Measurements from ENCODE around the gene MSX1.

The MSX1 gene

DNA sequence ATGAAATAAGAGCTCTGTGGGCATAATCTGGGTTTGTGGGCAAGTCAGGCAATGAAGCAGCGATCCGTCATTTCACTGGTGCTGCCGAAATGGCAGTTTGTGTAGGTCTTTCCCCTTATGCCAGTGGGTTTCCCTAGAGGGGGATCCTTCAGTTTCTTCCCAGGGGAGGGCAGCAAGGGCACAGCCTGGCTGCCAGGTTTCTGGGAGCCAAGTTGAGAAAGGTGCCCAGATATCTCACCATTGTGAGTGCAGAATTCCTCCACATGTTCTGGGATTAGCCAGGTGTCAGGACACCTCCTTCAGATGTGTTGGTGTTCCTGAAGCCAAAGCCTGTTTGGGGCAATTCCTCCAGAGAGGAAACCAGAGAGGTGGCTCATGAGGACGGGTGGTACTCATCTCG lies 28.0 kb downstream of the MSX1 start:
- Histone ChIP-seq H2BK5ac (ENCODE audit: low read depth, low read length, poor library complexity) (no peak overlapping the region), H3K9ac (ENCODE audit: low read length) (no peak overlapping the region), H3K27ac (ENCODE audit: low read depth, low read length) (no peak overlapping the region), H3K23ac (ENCODE audit: low read length) (no peak overlapping the region), H3K79me1 (ENCODE audit: low read length) (no peaks in the 10 kb centered on the region), H4K12ac (ENCODE audit: low read depth, low read length) (no peak overlapping the region), H3K27me3 (ENCODE audit: insufficient read depth, low read length) (peaks cover 4% of the 10 kb centered on the region), H3K18ac (ENCODE audit: low read length) (no peak overlapping the region), H2BK120ac (ENCODE audit: insufficient read depth, low read length, poor library complexity) (no peak overlapping the region), H3K14ac (ENCODE audit: low read length) (no peak overlapping the region), H4K91ac (ENCODE audit: low read depth, low read length) (no peak overlapping the region), H3K4me1 (ENCODE audit: control insufficient read depth in 1 of 2, insufficient read depth in 2 of 2, low read length in 2 of 2) (no peaks in the 10 kb centered on the region), H2BK12ac (ENCODE audit: low read length) (no peak overlapping the region), H3K79me2 (ENCODE audit: control insufficient read depth, insufficient read depth, low read length, poor library complexity) (no peaks in the 10 kb centered on the region), H4K8ac (ENCODE audit: low read depth, low read length) (no peak overlapping the region), H3K4me3 (ENCODE audit: low read depth, low read length) (no peak overlapping the region), H3K4ac (ENCODE audit: low read depth, low read length) (no peak overlapping the region), H3K36me3 (ENCODE audit: control insufficient read depth in 1 of 2, insufficient read depth in 2 of 2, low read length in 2 of 2) (no peaks in the 10 kb centered on the region), H2AK5ac (ENCODE audit: low read length) (no peak overlapping the region), H3K4me2 (ENCODE audit: low read length) (no peak overlapping the region), H3K9me3 (ENCODE audit: insufficient read depth, low read depth, low read length) (peaks cover 3% of the 10 kb centered on the region), H2AFZ (ENCODE audit: insufficient read depth, low read length, poor library complexity) (no peak overlapping the region)
- no CpG with 5 or more reads among the region's 5 CpGs for WGBS (ENCODE audit: extremely low coverage, insufficient coverage, insufficient read length)
- no peak for DNase-seq

DNA sequence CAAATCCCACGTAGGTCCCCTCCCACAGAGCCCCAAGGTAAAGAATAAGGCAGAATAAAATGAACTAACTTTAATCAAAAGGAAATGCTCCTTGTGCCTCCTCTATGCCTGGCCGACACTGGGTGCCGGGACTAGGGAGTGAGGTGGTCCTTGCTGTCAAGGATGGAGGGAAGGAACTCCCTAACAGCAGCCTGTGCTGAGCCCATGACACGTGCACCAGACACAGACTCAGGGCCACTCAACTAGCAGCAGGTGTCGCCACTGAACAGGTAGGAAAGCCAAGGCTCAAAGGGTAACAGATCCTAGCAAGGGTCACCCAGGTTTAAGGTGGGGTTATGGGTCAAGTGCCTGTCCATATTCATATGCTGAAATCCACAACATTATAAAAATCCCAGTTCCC lies 29.2 kb downstream of the MSX1 start:
- Histone ChIP-seq H3K4me1 (ENCODE audit: control insufficient read depth in 1 of 2, insufficient read depth in 2 of 2, low read length in 2 of 2) (no peaks in the 10 kb centered on the region), H3K9me3 (ENCODE audit: insufficient read depth, low read depth, low read length) (peaks cover 3% of the 10 kb centered on the region), H3K79me2 (ENCODE audit: control insufficient read depth, insufficient read depth, low read length, poor library complexity) (no peaks in the 10 kb centered on the region), H3K23ac (ENCODE audit: low read length) (no peak overlapping the region), H3K14ac (ENCODE audit: low read length) (no peak overlapping the region), H3K36me3 (ENCODE audit: control insufficient read depth in 1 of 2, insufficient read depth in 2 of 2, low read length in 2 of 2) (no peaks in the 10 kb centered on the region), H2BK120ac (ENCODE audit: insufficient read depth, low read length, poor library complexity) (no peak overlapping the region), H3K4me3 (ENCODE audit: low read depth, low read length) (no peak overlapping the region), H3K27me3 (ENCODE audit: insufficient read depth, low read length) (peaks cover 4% of the 10 kb centered on the region), H2BK5ac (ENCODE audit: low read depth, low read length, poor library complexity) (no peak overlapping the region), H4K91ac (ENCODE audit: low read depth, low read length) (no peak overlapping the region), H4K8ac (ENCODE audit: low read depth, low read length) (no peak overlapping the region), H2BK12ac (ENCODE audit: low read length) (no peak overlapping the region), H4K12ac (ENCODE audit: low read depth, low read length) (no peak overlapping the region), H3K4ac (ENCODE audit: low read depth, low read length) (no peak overlapping the region), H2AFZ (ENCODE audit: insufficient read depth, low read length, poor library complexity) (no peak overlapping the region), H2AK5ac (ENCODE audit: low read length) (no peak overlapping the region), H3K27ac (ENCODE audit: low read depth, low read length) (no peak overlapping the region), H3K18ac (ENCODE audit: low read length) (no peak overlapping the region), H3K79me1 (ENCODE audit: low read length) (no peaks in the 10 kb centered on the region), H3K4me2 (ENCODE audit: low read length) (no peak overlapping the region), H3K9ac (ENCODE audit: low read length) (no peak overlapping the region)
- WGBS (ENCODE audit: extremely low coverage, insufficient coverage, insufficient read length) = no CpG with 5 or more reads among the region's 5 CpGs
- no peak for DNase-seq

DNA sequence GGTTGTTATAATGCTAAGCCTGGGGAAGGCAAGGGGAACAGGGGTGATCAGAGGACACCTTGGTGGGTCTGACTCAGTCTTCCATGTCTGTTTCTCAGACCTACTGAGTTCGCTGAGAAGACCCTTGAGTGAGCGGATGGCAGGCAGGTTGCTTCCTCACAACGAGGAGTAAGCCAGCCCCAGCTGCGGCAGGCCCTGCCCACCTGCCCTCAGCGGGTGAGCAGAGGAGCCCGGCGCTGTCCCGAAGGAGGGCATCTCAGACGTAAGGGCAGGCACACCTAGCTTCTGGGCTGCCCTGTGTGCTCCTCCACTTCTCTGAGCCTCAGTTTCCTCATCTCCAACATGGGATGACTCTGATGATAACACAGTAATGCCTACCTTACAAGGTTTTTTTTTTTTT lies 30.3 kb downstream of the MSX1 start:
- Histone ChIP-seq H3K4me1 (ENCODE audit: control insufficient read depth in 1 of 2, insufficient read depth in 2 of 2, low read length in 2 of 2) (no peaks in the 10 kb centered on the region), H3K9me3 (ENCODE audit: insufficient read depth, low read depth, low read length) (peaks cover 2% of the 10 kb centered on the region), H3K4ac (ENCODE audit: low read depth, low read length) (no peak overlapping the region), H2AFZ (ENCODE audit: insufficient read depth, low read length, poor library complexity) (no peak overlapping the region), H4K91ac (ENCODE audit: low read depth, low read length) (no peak overlapping the region), H2BK12ac (ENCODE audit: low read length) (no peak overlapping the region), H4K12ac (ENCODE audit: low read depth, low read length) (no peak overlapping the region), H4K8ac (ENCODE audit: low read depth, low read length) (no peak overlapping the region), H2BK120ac (ENCODE audit: insufficient read depth, low read length, poor library complexity) (no peak overlapping the region), H3K36me3 (ENCODE audit: control insufficient read depth in 1 of 2, insufficient read depth in 2 of 2, low read length in 2 of 2) (no peaks in the 10 kb centered on the region), H3K79me1 (ENCODE audit: low read length) (no peaks in the 10 kb centered on the region), H3K4me3 (ENCODE audit: low read depth, low read length) (no peak overlapping the region), H3K79me2 (ENCODE audit: control insufficient read depth, insufficient read depth, low read length, poor library complexity) (no peaks in the 10 kb centered on the region), H3K27me3 (ENCODE audit: insufficient read depth, low read length) (peaks cover 4% of the 10 kb centered on the region), H2BK5ac (ENCODE audit: low read depth, low read length, poor library complexity) (no peak overlapping the region), H2AK5ac (ENCODE audit: low read length) (no peak overlapping the region), H3K14ac (ENCODE audit: low read length) (no peak overlapping the region), H3K23ac (ENCODE audit: low read length) (no peak overlapping the region), H3K9ac (ENCODE audit: low read length) (no peak overlapping the region), H3K4me2 (ENCODE audit: low read length) (no peak overlapping the region), H3K27ac (ENCODE audit: low read depth, low read length) (no peak overlapping the region), H3K18ac (ENCODE audit: low read length) (no peak overlapping the region)
- DNase-seq = no peak
- WGBS (ENCODE audit: extremely low coverage, insufficient coverage, insufficient read length) = no CpG with 5 or more reads among the region's 9 CpGs

DNA sequence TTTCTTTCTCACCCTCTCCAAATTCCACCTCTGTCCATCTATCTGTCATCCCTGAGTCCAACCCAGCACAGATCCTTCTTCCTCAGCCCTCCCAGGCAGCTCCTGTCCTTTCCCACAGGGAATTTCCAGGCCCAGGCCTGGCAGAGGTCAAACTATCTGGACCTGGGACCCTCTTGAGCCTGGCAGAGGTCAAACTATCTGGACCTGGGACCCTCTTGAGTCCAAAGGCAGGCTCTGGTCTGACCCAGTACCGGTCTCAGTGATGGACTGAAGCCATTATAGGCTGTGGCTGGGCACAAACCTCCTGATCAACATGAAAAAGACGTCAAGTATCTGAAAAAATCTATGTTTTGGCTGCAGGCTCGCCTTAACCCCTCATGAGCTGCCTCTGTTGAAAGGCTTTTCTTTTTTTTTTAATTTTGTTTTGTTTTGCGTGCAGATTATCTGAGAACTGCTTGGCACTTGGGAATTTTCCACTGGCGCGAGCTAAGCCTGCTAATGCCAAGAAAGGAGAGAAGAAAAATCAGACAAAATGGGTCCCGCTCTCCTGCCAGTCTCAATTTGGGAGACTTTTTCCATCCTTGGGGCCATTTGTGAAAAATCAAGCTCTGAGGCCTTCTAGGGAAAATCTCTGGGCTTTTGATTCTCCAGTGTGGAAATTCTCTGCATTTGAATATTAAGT lies 31.2 kb downstream of the MSX1 start:
- Histone ChIP-seq H3K4me3 (ENCODE audit: low read depth, low read length) (no peak overlapping the region), H3K27me3 (ENCODE audit: insufficient read depth, low read length) (peaks cover 4% of the 10 kb centered on the region), H3K4me1 (ENCODE audit: control insufficient read depth in 1 of 2, insufficient read depth in 2 of 2, low read length in 2 of 2) (no peaks in the 10 kb centered on the region), H3K27ac (ENCODE audit: low read depth, low read length) (no peak overlapping the region), H3K36me3 (ENCODE audit: control insufficient read depth in 1 of 2, insufficient read depth in 2 of 2, low read length in 2 of 2) (no peaks in the 10 kb centered on the region), H3K4ac (ENCODE audit: low read depth, low read length) (no peak overlapping the region), H3K9ac (ENCODE audit: low read length) (no peak overlapping the region), H3K4me2 (ENCODE audit: low read length) (no peak overlapping the region), H3K23ac (ENCODE audit: low read length) (no peak overlapping the region), H4K12ac (ENCODE audit: low read depth, low read length) (no peak overlapping the region), H4K8ac (ENCODE audit: low read depth, low read length) (no peak overlapping the region), H2BK5ac (ENCODE audit: low read depth, low read length, poor library complexity) (no peak overlapping the region), H2BK12ac (ENCODE audit: low read length) (no peak overlapping the region), H2BK120ac (ENCODE audit: insufficient read depth, low read length, poor library complexity) (no peak overlapping the region), H3K79me1 (ENCODE audit: low read length) (no peaks in the 10 kb centered on the region), H3K9me3 (ENCODE audit: insufficient read depth, low read depth, low read length) (peaks cover 2% of the 10 kb centered on the region), H2AK5ac (ENCODE audit: low read length) (no peak overlapping the region), H2AFZ (ENCODE audit: insufficient read depth, low read length, poor library complexity) (no peak overlapping the region), H3K14ac (ENCODE audit: low read length) (no peak overlapping the region), H3K79me2 (ENCODE audit: control insufficient read depth, insufficient read depth, low read length, poor library complexity) (no peaks in the 10 kb centered on the region), H3K18ac (ENCODE audit: low read length) (no peak overlapping the region), H4K91ac (ENCODE audit: low read depth, low read length) (no peak overlapping the region)
- no peak for DNase-seq
- WGBS (ENCODE audit: extremely low coverage, insufficient coverage, insufficient read length) = no CpG with 5 or more reads among the region's 7 CpGs
